C4-2B (cell line): ENCODE measurements around the gene B4GALNT1.

ENCODE experiments used
- CTCF ChIP-seq: fragments of 450-650 bp; conservative IDR thresholded peaks from 2 replicates; pipeline ENCODE4 v1.5.1; 2017; ENCODE audit warnings: mild to moderate bottlenecking
- ZFX ChIP-seq: fragments of 450-650 bp; IDR thresholded peaks from 2 replicates; pipeline ENCODE4 v1.6.1; 2017

DNA sequence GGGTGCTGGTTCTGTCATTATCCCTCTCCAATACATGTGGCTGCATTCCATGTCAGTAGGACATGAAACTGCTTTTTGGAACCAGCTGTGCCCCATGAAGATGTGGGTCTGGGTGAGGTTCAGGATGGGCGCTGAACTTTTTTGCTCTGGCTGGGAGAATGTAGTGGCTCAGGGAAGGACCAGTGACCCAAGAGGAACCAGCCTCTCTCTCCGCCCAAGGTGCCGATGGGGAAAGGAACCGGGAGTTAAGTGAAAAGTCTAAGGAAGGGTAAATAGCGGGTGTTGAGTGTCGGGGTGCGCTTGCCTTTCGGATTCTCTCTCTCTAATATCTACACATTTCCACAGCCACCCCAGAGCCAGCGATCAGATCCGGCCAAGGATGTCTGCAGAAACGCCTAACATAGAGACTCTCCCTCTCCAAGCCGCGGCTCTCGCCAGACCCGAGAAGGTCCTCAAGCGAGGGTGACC is 14.0 kb downstream of the B4GALNT1 start:
- TF ChIP-seq CTCF (no peak), ZFX (no peak)
